OCI-LY7 (cell line): ENCODE data around the gene LRRC57. TPM values are rescaled to one million over a fixed set of nuclear protein-coding genes. Genes with fewer than 3 reads are reported as not detected.
A peak's percentile ranks its signal among the peaks of the same experiment; 100 is the strongest.

Source experiments
- BruUV-seq: library from RNA; stranded (reverse); fragments of 400-500 nt; replicated peaks from 2 replicates; lab custom pipeline; 2021; lab: Mats Ljungman, UMichigan
- CTCF ChIA-PET: fragments of 300-600 bp; sonication (Branson Sonifier 250); formaldehyde crosslinking; loops from one replicate; lab custom pipeline; 2022; ENCODE audit warnings: antibody characterized with exemption; ENCODE audit not compliant: unreplicated experiment; lab: Charles Lee
- POLR2A ChIA-PET: fragments of 300-600 bp; sonication (Branson Sonifier 250); formaldehyde crosslinking; loops from one replicate; lab custom pipeline; 2022; ENCODE audit warnings: antibody characterized with exemption; lab: Charles Lee
- DNase-seq: peaks from one replicate; pipeline ENCODE4 v3.0.0-alpha.2; 2015; ENCODE audit warnings: low spot score
- H2AFZ ChIP-seq: fragments of 200-600 bp; sonication (generic), shearing (Covaris generic); 2 replicates; pipeline ENCODE4 v1.6.1; 2014; ENCODE audit warnings: mild to moderate bottlenecking, antibody characterized with exemption, low read length, moderate library complexity
- H3K27ac ChIP-seq: fragments of 200-600 bp; sonication (generic); 2 replicates; pipeline ENCODE4 v1.5.1; 2014; ENCODE audit warnings: mixed run types, low read depth, mild to moderate bottlenecking, moderate library complexity, low read length, inconsistent platforms; ENCODE audit not compliant: poor library complexity, severe bottlenecking
- H3K36me3 ChIP-seq: fragments of 200-600 bp; sonication (generic); 2 replicates; pipeline ENCODE4 v1.6.1; 2014; ENCODE audit warnings: mild to moderate bottlenecking, antibody characterized with exemption, low read length, moderate library complexity, mixed read lengths; ENCODE audit not compliant: insufficient read depth
- H3K4me1 ChIP-seq: fragments of 200-600 bp; sonication (generic); 2 replicates; pipeline ENCODE4 v1.5.1; 2014; ENCODE audit warnings: mild to moderate bottlenecking, low read length; ENCODE audit not compliant: insufficient read depth, poor library complexity, severe bottlenecking
- H3K4me2 ChIP-seq: fragments of 200-600 bp; sonication (generic); 2 replicates; pipeline ENCODE4 v1.6.1; 2014; ENCODE audit warnings: mild to moderate bottlenecking, low read length
- H3K4me3 ChIP-seq: fragments of 200-600 bp; sonication (generic); 2 replicates; pipeline ENCODE4 v1.5.1; 2014; ENCODE audit warnings: mild to moderate bottlenecking, low read depth, low read length; ENCODE audit not compliant: poor library complexity, severe bottlenecking
- H3K79me2 ChIP-seq: fragments of 200-600 bp; sonication (generic); 2 replicates; pipeline ENCODE4 v1.6.1; 2016; ENCODE audit warnings: low read depth, mild to moderate bottlenecking, low read length, moderate library complexity, mixed read lengths; ENCODE audit not compliant: insufficient read depth
- H3K9me2 ChIP-seq: fragments of 200-600 bp; sonication (generic); 2 replicates; pipeline ENCODE4 v1.6.1; 2016; ENCODE audit warnings: mild to moderate bottlenecking, low read length, mixed read lengths; ENCODE audit not compliant: insufficient read depth
- H3K9me3 ChIP-seq: fragments of 200-600 bp; sonication (generic); 2 replicates; pipeline ENCODE4 v1.6.1; 2014; ENCODE audit warnings: mild to moderate bottlenecking, mixed run types, low read length, mixed read lengths
- H4K20me1 ChIP-seq: fragments of 200-600 bp; sonication (generic); 2 replicates; pipeline ENCODE4 v1.6.1; 2014; ENCODE audit warnings: mild to moderate bottlenecking, antibody characterized with exemption, low read length, moderate library complexity, mixed read lengths; ENCODE audit not compliant: insufficient read depth
- CTCF ChIP-seq: fragments of 200-600 bp; sonication (generic); conservative IDR thresholded peaks from 2 replicates; pipeline ENCODE4 v1.5.1; 2014; ENCODE audit warnings: mild to moderate bottlenecking, antibody characterized with exemption, low read length, moderate library complexity, mixed read lengths
- EZH2phosphoT487 ChIP-seq: fragments of 200-600 bp; sonication (generic); IDR thresholded peaks from 2 replicates; pipeline ENCODE4 v1.6.1; 2018; ENCODE audit warnings: low read depth, borderline replicate concordance, mild to moderate bottlenecking, mixed run types, antibody characterized with exemption, low read length, moderate library complexity, mixed read lengths
- intact Hi-C: fragments of 100-400 bp; cut with micrococcal nuclease; formaldehyde crosslinking; loops from one replicate; pipeline ENCODE4 v1.10.0; 2022; ENCODE audit not compliant: unreplicated experiment
- total RNA-seq, 2 experiments: library from RNA; depleted of rRNA in 1 of 2; stranded (reverse); fragments of >200 nt in 1 of 2; shearing (Covaris generic) in 1 of 2; gene quantifications; 2 replicates each; pipeline ENCODE4 v1.2.3, GENCODE V29; 2014 to 2022

Gene LRRC57
- total RNA-seq, 2 experiments from 2014 or later = 17.9 to 21.1 TPM

GRCh38 chr15:42591238-42591934 is 42.8 kb upstream of the LRRC57 start:
- POLR2A ChIA-PET = interaction anchor here (0.6 kb wide), 1 partner anchor 73 kb away, joined by 3 read pairs; no protein-coding TSS in a partner anchor

GRCh38 chr15:42590619-42591237 is 42.1 kb upstream of the LRRC57 start:
- no TSS peak for BruUV-seq
- intact Hi-C loops = no loop called here
- no peak overlapping the region for H3K4me2 ChIP-seq

More at GRCh38 chr15:42591238-42591934, 42.8 kb upstream of the LRRC57 start:
- Histone ChIP-seq H3K9me2 (no peaks in the 10 kb centered on the region), H2AFZ (no peak overlapping the region), H3K36me3 (peaks cover 8% of the 10 kb centered on the region), H3K9me3 (no peaks in the 10 kb centered on the region), H3K4me2 (no peak overlapping the region), H3K27ac (no peak overlapping the region), H3K4me1 (no peaks in the 10 kb centered on the region), H4K20me1 (no peaks in the 10 kb centered on the region), H3K4me3 (no peak overlapping the region), H3K79me2 (no peaks in the 10 kb centered on the region)
- TF ChIP-seq CTCF = peak; percentile 72
- no peak for TF ChIP-seq EZH2phosphoT487
- intact Hi-C loops = no loop called here
- CTCF ChIA-PET = no interaction called here
- peak; percentile 43 for DNase-seq
- BruUV-seq = no TSS peak

More at GRCh38 chr15:42590619-42591237, 42.1 kb upstream of the LRRC57 start:
- POLR2A ChIA-PET = no interaction called here
- Histone ChIP-seq H3K79me2 (no peaks in the 10 kb centered on the region), H3K27ac (no peak overlapping the region), H3K4me1 (no peaks in the 10 kb centered on the region), H3K9me2 (no peaks in the 10 kb centered on the region), H4K20me1 (no peaks in the 10 kb centered on the region), H3K9me3 (no peaks in the 10 kb centered on the region), H3K4me3 (no peak overlapping the region), H2AFZ (no peak overlapping the region), H3K36me3 (peaks cover 14% of the 10 kb centered on the region)
- TF ChIP-seq EZH2phosphoT487 = no peak
- TF ChIP-seq CTCF = no peak
- CTCF ChIA-PET = no interaction called here
- no peak for DNase-seq
